ENCODE measurements around the gene MT1E.

DNA sequence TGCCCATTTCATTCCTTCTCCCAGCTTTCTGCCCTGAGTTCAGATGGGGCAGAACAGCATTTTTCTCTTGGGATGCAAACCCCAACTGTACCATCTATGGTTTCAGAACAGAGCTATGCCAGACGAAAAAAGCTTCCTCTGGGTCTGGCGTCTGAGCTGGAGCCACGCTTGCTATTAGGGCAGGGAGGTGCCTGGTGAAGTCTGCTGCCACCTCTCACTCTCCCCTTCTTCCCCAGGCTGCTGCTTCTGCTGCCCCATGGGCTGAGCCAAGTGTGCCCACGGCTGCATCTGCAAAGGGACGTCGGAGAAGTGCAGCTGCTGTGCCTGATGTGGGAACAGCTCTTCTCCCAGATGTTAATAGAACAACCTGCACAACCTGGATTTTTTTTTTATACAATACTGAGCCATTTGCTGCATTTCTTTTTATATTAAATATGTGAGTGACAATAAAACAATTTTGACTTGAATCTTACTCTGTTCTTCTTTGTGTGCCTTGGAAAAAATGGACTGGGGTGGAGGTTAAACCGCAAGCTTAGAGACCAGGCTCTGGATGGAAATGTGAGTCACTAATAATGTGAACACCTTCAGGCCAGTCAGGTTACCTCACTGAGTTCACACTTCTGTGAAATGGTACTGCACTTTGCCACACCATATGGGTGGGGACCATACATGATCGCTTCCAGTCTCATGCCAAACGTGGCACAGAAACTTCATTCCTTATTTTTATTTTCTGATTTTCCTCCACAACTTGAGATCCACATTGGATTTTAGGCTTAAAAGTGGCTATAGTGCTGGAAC lies 11.2 kb downstream of the MT1E start:
- TF ChIP-seq POLR2AphosphoS5 (IDR thresholded peaks at IDR 0.05) (no peak), EZH2 (IDR thresholded peaks at IDR 0.05; ENCODE audit: borderline replicate concordance, insufficient read depth, low read length, poor library complexity, severe bottlenecking) (no peak)
- TF ChIP-seq, protein P1, sequence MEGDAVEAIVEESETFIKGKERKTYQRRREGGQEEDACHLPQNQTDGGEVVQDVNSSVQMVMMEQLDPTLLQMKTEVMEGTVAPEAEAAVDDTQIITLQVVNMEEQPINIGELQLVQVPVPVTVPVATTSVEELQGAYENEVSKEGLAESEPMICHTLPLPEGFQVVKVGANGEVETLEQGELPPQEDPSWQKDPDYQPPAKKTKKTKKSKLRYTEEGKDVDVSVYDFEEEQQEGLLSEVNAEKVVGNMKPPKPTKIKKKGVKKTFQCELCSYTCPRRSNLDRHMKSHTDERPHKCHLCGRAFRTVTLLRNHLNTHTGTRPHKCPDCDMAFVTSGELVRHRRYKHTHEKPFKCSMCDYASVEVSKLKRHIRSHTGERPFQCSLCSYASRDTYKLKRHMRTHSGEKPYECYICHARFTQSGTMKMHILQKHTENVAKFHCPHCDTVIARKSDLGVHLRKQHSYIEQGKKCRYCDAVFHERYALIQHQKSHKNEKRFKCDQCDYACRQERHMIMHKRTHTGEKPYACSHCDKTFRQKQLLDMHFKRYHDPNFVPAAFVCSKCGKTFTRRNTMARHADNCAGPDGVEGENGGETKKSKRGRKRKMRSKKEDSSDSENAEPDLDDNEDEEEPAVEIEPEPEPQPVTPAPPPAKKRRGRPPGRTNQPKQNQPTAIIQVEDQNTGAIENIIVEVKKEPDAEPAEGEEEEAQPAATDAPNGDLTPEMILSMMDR (IDR thresholded peaks at IDR 0.05; ENCODE audit: poor library complexity, severe bottlenecking): no peak
- TF ChIP-seq, protein P2, sequence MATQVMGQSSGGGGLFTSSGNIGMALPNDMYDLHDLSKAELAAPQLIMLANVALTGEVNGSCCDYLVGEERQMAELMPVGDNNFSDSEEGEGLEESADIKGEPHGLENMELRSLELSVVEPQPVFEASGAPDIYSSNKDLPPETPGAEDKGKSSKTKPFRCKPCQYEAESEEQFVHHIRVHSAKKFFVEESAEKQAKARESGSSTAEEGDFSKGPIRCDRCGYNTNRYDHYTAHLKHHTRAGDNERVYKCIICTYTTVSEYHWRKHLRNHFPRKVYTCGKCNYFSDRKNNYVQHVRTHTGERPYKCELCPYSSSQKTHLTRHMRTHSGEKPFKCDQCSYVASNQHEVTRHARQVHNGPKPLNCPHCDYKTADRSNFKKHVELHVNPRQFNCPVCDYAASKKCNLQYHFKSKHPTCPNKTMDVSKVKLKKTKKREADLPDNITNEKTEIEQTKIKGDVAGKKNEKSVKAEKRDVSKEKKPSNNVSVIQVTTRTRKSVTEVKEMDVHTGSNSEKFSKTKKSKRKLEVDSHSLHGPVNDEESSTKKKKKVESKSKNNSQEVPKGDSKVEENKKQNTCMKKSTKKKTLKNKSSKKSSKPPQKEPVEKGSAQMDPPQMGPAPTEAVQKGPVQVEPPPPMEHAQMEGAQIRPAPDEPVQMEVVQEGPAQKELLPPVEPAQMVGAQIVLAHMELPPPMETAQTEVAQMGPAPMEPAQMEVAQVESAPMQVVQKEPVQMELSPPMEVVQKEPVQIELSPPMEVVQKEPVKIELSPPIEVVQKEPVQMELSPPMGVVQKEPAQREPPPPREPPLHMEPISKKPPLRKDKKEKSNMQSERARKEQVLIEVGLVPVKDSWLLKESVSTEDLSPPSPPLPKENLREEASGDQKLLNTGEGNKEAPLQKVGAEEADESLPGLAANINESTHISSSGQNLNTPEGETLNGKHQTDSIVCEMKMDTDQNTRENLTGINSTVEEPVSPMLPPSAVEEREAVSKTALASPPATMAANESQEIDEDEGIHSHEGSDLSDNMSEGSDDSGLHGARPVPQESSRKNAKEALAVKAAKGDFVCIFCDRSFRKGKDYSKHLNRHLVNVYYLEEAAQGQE (IDR thresholded peaks at IDR 0.05; ENCODE audit: borderline replicate concordance): no peak
